ENCODE measurements around the gene ZNF597. TPM values are rescaled to one million over a fixed set of nuclear protein-coding genes. Genes with fewer than 3 reads are reported as not detected.

Gene ZNF597
- total RNA-seq, 2 experiments from 2014 or later, result 1.9 to 2.1 TPM

- Histone ChIP-seq H3K4me1 (ENCODE audit: insufficient read depth, low read length, poor library complexity, severe bottlenecking) (no peaks in the 10 kb centered on the region), H4K20me1 (ENCODE audit: insufficient read depth, low read length) (no peaks in the 10 kb centered on the region), H2AFZ (ENCODE audit: low read length) (no peak overlapping the region), H3K9me3 (ENCODE audit: low read length) (no peaks in the 10 kb centered on the region), H3K36me3 (ENCODE audit: insufficient read depth, low read length) (peaks cover 31% of the 10 kb centered on the region), H3K4me3 (ENCODE audit: low read depth, low read length, poor library complexity, severe bottlenecking) (no peak overlapping the region), H3K4me2 (ENCODE audit: low read length) (no peak overlapping the region), H3K79me2 (ENCODE audit: insufficient read depth, low read depth, low read length) (no peaks in the 10 kb centered on the region), H3K27ac (ENCODE audit: low read depth, low read length, poor library complexity, severe bottlenecking) (no peak overlapping the region), H3K9me2 (ENCODE audit: insufficient read depth, low read length) (no peaks in the 10 kb centered on the region)
- TF ChIP-seq CTCF (conservative IDR thresholded peaks at IDR 0.05; ENCODE audit: low read length) (no peak), EZH2phosphoT487 (IDR thresholded peaks at IDR 0.05; ENCODE audit: borderline replicate concordance, low read depth, low read length) (no peak)
- ChIA-PET POLR2A (no interaction called here), CTCF (ENCODE audit: unreplicated experiment) (no interaction called here)
- intact Hi-C loops (cut with micrococcal nuclease; ENCODE audit: unreplicated experiment), result no loop called here
- BruUV-seq (replicated peaks), result no TSS peak
- DNase-seq (ENCODE audit: low spot score), result no peak
Observed at GRCh38 chr16:3487521-3488410, 44.5 kb upstream of the ZNF597 start.

GRCh38 chr16:3486506-3487215, 43.4 kb upstream of the ZNF597 start:
- Histone ChIP-seq H3K9me3 (ENCODE audit: low read length) (no peaks in the 10 kb centered on the region), H3K4me2 (ENCODE audit: low read length) (no peak overlapping the region), H3K4me1 (ENCODE audit: insufficient read depth, low read length, poor library complexity, severe bottlenecking) (no peaks in the 10 kb centered on the region), H3K27ac (ENCODE audit: low read depth, low read length, poor library complexity, severe bottlenecking) (no peak overlapping the region), H4K20me1 (ENCODE audit: insufficient read depth, low read length) (no peaks in the 10 kb centered on the region), H2AFZ (ENCODE audit: low read length) (no peak overlapping the region), H3K4me3 (ENCODE audit: low read depth, low read length, poor library complexity, severe bottlenecking) (no peak overlapping the region), H3K9me2 (ENCODE audit: insufficient read depth, low read length) (no peaks in the 10 kb centered on the region), H3K79me2 (ENCODE audit: insufficient read depth, low read depth, low read length) (no peaks in the 10 kb centered on the region), H3K36me3 (ENCODE audit: insufficient read depth, low read length) (peaks cover 41% of the 10 kb centered on the region)
- intact Hi-C loops (cut with micrococcal nuclease; ENCODE audit: unreplicated experiment), result no loop called here
- POLR2A ChIA-PET, result no interaction called here
- BruUV-seq (replicated peaks), result no TSS peak
- no peak for DNase-seq (ENCODE audit: low spot score)
- TF ChIP-seq EZH2phosphoT487 (IDR thresholded peaks at IDR 0.05; ENCODE audit: borderline replicate concordance, low read depth, low read length) (no peak), CTCF (conservative IDR thresholded peaks at IDR 0.05; ENCODE audit: low read length) (no peak)
- CTCF ChIA-PET (ENCODE audit: unreplicated experiment), result no interaction called here
